Measurements from ENCODE around the gene AMHR2.
A peak's percentile ranks its signal among the peaks of the same experiment; 100 is the strongest.
"Not testable (repeated sequence)": the region's sequence is repeated elsewhere in the genome, so short reads cannot be mapped to it uniquely, and the experiment has no call there.

AMHR2 gene

DNA sequence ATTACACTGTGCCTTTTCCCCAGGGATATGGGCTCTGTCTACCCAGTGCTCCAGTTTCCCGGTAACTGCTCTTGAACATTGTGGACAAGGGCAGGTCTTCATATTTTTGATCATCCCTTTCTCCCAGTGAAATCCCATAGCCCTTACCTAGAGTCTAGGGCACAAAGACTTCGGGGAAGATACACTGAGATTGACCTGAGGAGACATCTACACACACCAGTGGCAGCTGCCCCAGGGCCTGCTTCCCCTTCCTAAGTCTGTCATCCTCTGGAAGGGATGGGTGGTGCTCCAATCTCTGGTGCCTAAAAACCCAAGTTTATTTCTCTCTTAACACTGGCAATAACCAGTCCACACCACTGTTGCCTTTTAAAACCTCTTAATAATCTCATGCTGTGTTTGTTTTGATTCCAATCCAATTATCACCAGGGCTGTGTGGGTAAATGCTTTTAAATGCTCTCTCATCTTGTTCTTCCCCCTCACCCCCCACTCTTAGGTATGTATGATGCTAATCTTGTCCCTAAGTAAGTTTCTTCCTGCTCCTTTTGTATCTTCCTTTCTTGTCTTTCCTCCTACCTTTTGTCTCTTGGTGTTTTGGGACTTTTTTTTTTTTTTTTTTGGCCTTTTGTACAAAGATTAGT is 7.8 kb upstream of the AMHR2 start:
- DNase-seq, result not testable (repeated sequence)

DNA sequence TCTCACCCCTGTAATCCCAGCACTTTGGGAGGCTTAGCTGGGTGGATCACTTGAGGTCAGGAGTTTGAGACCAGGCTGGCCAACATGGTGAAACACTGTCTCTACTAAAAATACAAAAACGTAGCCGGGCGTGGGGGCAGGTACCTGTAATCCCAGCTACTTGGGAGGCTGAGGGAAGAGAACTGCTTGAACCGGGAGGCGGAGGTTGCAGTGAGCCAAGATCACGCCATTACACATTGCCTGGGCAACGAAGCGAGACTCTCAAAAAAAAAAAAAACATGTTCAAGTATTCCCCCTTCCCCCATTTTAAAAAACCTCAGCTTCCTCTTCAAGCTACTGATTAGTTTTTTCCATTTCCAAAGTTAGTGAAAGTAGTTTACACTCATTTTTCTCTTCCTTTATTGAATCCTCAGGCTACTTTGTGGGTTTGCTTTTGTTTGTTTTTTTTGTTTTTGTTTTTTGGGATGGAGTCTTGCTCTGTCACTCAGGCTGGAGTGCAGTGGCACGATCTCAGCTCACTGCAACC is 6.3 kb upstream of the AMHR2 start:
- DNase-seq, result not testable (repeated sequence)

DNA sequence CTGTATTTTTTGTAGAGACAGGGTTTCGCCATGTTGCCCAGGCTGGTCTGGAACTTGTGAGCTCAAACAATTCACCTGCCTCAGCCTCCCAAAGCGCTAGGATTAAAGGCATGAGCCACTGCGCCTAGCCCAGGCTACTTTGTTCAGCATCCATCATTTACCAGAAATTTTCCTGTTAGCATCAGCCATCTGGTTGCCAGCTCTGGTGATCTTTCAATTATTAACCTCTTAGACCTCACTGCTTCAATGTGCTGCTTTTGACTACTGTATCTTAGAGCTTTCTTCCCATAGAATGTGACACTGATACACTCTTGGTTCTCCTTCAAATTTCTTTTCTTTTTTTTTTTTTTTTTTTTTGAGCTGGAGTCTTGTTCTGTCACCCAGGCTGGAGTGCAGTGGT is 5.4 kb upstream of the AMHR2 start:
- no peak for DNase-seq

DNA sequence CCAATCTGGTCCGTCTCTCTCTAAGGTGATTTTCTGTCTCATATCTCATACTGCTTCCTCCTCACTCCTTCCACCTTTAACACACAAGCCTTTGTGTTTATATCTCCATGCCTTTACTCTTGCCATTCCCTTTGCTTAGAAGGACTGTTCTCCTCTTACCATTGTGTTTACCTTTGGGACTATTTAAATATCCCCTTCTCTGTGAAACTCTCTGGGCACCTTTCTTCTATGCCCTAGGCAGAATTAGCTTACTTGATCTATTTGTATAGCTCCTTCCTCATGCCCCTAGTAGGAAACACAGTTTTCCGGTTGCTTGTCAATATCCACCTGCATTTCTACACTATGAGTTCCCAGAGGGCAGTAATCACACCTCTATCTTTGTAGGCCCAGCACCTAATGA is 3.9 kb upstream of the AMHR2 start:
- DNase-seq, result no peak

DNA sequence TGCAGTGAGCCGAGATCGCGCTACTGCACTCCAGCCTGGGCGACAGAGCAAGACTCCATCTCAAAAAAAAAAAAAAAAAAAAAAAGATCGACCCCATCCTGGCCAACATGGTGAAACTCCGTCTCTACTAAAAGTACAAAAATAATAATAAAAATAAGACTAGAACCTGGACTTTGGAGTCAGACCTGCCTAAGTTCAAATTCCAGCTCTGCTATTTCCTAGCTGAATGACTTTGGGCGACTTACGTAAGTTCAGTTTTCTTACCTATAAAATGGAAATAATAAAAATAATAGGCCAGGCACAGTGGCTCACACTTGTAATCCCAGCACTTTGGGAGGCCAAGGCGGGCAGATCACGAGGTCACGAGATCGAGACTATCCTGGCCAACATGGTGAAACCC is 1.4 kb upstream of the AMHR2 start:
- DNase-seq, result not testable (repeated sequence)

DNA sequence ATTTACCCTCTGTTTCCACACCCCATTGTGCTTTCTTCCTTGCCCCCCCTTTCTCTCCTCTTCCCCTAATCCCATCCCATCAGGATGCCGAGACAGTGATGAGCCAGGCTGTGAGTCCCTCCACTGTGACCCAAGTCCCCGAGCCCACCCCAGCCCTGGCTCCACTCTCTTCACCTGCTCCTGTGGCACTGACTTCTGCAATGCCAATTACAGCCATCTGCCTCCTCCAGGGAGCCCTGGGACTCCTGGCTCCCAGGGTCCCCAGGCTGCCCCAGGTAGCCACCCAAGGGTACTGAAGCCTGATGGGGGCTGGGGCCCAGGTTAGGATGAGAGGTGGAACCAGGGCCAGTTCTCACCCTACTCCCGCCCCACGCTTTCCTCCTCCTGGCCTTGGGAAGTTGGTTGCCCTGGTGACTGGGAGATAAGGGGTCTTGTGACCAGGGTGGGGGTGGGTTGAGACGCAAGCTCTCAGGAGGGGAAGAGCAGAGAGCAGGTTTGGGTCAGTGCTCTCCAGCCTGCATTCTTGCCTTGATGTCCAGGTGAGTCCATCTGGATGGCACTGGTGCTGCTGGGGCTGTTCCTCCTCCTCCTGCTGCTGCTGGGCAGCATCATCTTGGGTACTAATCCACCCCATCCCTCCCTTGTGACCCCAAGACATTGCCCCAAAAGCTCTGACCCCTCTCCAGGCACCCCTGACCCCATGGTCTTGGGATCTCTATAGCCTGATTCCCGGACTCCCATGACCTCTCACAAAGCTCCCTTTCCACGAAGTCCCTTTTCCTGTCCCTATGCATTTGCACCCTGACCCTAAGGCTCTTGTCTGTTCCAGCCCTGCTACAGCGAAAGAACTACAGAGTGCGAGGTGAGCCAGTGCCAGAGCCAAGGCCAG is 1.2 kb downstream of the AMHR2 start:
- no peak for DNase-seq

DNA sequence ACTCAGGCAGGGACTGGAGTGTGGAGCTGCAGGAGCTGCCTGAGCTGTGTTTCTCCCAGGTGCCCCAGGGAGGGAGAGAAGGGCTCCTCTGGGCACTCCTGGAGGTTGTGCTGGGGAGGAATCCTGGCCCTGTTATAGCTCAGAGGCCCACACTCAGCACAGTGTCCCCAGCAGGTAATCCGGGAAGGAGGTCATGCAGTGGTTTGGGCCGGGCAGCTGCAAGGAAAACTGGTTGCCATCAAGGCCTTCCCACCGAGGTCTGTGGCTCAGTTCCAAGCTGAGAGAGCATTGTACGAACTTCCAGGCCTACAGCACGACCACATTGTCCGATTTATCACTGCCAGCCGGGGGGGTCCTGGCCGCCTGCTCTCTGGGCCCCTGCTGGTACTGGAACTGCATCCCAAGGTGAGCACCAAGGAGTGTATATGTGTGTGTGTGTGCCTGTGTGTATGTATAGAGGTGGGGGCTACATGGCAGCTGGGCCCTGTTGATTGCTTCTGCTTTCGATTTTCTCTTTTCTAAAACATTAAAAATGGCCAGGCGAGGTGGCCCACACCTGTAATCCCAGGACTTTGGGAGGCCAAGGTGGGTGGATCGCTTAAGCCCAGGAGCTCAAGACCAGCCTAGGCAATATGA is 2.0 kb downstream of the AMHR2 start:
- DNase-seq, result no peak

DNA sequence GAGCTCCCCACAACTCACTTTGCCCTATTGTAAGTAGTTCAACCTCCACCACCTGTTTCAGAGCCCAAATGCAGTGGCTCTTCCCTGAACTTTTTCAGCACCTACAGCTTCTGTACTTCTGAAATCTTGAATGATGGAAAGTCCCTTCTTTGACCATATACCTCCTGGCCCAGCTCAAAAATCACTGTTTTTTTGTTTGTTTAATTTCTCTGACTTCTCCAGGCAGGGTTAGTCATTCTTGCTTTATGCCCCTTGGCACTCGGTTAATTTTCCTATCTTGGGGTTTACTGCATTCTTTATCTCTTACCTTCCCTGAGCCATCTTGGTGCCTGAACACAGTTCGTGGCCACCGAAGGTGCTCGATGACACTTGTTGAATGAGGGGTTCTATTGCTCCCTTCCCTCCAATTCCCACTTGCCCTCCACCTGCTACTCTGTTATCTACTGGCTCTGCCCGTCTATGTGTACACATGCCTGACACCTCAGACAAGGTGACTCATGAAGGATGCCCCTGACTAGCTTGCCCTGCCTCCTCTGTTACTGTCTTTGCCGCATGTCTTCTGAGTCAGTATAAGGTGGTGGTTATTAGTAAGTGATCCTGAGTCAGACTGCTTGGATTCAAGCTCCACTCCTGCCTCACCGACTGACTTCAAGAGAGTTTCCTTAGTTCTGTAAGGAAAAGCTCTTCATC is 4.4 kb downstream of the AMHR2 start:
- no peak for DNase-seq

DNA sequence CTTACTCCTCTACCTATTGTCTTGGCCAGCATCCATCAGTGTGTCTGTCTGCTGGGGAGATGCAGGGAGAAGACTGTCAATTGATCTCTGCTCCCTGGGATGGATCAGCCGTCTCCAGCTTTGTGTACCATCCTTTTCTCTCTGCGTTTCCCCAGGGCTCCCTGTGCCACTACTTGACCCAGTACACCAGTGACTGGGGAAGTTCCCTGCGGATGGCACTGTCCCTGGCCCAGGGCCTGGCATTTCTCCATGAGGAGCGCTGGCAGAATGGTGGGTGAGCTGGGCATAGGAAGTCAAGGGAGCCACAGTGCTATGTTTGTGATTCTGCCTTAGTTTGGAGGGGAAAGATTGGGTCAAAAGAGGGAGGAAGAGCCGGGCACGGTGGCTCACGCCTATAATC is 5.1 kb downstream of the AMHR2 start:
- no peak for DNase-seq

DNA sequence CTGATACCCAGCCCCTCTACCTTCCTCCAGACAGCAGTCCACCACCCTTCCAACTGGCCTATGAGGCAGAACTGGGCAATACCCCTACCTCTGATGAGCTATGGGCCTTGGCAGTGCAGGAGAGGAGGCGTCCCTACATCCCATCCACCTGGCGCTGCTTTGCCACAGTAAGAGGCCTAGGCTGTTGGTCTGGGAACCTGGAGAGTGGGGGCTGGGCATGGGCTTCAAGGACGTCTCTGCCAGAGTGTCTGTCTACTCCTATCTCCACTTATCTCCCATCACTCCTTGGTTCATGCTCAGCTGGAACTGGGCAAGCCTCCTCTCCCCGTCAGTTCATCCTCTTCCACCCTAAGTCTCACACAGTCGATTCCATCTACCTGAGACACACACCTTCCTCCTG is 6.5 kb downstream of the AMHR2 start:
- no peak for DNase-seq

DNA sequence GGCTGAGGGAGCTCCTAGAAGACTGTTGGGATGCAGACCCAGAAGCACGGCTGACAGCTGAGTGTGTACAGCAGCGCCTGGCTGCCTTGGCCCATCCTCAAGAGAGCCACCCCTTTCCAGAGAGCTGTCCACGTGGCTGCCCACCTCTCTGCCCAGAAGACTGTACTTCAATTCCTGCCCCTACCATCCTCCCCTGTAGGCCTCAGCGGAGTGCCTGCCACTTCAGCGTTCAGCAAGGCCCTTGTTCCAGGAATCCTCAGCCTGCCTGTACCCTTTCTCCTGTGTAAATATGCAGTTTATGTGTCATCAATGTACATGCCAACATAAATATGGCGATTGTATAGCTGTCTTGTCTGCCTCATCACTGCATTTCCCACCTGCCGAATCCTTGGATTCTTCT is 7.5 kb downstream of the AMHR2 start:
- no peak for DNase-seq

DNA sequence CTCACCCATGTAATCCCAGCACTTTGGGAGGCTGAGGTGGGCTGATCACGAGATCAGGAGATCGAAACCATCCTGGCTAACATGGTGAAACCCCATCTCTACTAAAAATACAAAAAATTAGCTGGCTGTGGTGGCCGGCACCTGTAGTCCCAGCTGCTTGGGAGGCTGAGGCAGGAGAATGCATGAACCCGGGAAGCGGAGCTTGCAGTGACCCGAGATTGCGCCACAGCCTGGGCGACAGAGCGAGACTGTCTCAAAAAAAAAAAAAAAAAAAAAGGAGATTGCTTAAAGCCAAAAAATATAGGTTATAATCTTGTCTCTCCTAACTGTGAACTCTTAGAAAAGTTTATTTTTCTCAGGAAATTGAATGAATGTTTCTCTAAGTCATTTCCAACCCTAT is 11.7 kb downstream of the AMHR2 start:
- DNase-seq, result not testable (repeated sequence)

DNA sequence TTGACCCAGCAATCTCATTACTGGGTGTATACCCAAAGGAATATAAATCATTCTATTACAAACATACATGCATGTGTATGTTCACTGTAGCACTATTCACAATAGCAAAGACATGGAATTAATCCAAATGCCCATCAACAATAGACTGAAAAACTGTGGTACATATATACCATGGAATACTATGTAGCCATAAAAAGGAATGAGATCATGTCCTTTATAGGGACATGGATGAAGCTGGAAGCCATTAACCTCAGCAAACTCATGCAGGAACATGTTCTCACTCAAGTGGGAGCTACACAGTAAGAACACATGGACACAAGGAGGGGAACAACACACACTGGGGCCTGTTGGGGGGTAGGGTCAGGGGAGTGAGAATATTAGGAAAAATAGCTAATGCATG is 15.9 kb downstream of the AMHR2 start:
- not testable (repeated sequence) for DNase-seq

DNA sequence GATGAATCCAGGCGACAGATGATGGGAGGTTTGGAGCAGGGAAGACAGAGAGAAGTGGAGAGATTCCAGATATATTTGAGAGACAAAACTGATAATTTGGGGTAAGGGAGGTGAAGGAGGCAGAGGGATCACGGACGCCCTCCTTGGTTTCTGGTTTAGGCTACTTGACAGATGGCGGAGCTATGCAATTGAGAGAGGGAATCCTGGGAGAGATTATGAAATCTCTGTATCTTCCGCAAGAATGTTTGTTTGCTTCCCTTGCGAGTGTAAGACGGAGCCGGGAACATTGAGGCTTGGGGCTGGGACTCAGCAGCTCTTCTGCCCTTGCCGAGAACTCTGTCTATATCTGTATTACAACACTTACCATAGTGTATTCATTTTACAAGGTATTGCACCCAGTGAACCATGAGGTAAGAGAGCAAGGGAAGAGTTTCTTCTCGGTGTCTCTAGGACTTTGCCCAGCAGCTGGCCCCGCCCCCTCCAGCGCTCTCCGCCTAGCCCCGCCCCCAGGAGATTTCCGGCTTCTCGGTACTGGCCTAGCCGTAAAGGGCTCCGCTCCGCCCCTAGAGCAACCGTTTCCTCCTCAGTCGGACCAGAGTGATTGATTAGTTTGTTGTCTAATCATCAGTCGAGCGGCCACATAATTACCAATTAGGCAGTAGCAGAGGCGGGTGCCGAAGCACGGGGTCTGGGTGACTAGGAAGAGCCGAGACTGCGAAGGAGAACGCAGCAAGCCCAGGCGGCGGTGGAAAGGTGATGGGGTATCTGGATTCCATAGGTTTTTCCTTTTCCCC is 17.6 kb downstream of the AMHR2 start, which contains the start of gene PRR13:
PRR13 (plus strand) TSS at position 695 of the 794 bp plus-strand sequence. CDS start 981 bp downstream, outside the sequence.
- DNase-seq, result peak; percentile 99

DNA sequence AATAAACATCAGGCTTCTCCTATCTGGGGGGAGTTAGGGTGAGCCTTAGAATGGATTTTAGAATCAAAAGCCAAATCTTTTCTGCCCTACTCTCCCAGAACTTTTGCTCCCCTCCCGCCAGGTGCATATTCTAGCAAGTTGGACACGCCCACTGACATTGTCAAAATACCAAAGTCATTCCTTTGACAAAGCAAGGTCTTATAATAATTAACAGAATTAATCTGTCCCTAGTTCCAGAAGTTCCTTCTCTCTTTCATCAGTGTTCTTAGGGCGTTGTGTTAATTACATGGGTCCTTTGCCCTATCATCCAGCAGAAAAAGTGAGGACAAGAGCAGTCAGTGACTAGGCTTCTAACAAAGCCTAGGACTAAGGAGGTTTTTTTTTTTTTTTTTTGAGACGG is 20.3 kb downstream of the AMHR2 start:
- no peak for DNase-seq

DNA sequence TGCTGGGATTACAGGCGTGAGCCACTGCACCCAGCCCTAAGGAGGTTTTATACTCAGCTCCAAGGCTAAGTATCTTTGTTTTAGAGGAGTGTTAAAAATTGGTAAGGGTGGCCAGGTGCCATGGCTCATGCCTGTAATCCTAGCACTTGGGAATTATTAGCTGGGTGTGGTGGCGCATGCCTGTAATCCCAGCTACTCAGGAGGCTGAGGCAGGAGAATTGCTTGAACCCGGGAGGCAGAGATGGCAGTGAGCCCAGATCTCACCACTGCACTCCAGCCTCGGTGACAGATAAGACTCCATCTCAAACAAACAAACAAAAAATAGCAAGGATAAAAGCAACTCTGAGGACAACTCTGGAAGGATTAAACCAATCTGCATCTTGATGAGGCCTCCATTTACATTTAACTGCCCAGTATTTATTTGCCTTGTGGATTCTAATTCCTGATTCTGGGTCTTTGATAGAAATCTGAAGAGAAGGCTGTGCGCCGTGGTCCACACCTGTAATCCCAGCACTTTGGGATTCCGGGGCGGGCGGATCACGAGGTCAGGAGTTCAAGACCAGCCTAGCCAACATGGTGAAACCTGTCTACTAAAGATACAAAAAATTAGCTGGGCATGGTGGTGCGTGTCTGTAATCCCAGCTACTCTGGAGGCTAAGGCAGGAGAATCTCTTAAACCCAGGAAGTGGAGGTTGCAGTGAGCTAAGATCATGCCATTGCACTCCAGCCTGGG is 21.1 kb downstream of the AMHR2 start:
- not testable (repeated sequence) for DNase-seq

DNA sequence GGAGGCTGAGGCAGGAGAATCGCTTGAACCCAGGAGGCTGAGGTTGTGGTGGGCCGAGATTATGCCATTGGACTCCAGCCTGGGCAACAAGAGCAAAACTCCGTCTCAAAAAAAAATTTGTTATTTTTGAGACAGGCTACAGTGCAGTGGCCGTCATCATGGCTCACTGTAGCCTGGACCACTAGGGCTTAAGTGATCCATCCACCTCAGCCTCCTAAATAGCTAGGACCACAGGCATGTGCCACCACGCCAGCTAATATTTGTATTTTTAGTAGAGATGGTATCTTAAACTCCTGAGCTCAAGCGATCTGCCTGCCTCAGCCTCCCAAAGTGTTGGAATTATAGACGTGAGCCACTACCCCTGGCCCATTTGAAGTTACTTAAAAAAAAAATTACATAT is 27.3 kb downstream of the AMHR2 start:
- DNase-seq, result no peak

DNA sequence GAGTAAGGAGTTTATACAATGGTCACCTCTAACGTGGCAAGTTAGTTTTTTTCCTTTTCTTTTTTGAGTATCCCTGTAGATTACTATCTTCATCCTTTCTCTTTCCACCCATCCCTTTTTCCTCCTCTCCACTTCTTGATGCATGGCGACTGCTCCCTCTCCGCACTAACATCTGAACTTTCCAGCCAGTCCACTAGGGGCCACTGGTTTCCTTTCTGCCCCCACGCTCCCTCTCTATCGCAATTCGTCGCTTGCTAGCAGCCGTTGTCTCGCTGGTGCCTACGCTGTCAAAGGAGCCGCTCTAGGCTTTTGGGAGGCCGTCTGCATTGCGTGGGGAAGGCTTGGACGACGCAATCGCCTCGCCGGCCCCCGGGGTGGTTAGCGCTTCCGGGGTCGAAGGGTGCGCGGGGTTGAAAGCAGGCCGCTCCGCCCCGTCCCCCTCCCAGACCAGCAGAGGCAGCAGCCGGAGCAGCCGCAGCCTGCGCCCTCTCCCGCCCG is 28.1 kb downstream of the AMHR2 start, which contains the start of gene PCBP2:
PCBP2 (plus strand) TSS at position 442 of the 498 bp plus-strand sequence. CDS start 2,699 bp downstream, outside the sequence.
- DNase-seq, result peak; percentile 99

DNA sequence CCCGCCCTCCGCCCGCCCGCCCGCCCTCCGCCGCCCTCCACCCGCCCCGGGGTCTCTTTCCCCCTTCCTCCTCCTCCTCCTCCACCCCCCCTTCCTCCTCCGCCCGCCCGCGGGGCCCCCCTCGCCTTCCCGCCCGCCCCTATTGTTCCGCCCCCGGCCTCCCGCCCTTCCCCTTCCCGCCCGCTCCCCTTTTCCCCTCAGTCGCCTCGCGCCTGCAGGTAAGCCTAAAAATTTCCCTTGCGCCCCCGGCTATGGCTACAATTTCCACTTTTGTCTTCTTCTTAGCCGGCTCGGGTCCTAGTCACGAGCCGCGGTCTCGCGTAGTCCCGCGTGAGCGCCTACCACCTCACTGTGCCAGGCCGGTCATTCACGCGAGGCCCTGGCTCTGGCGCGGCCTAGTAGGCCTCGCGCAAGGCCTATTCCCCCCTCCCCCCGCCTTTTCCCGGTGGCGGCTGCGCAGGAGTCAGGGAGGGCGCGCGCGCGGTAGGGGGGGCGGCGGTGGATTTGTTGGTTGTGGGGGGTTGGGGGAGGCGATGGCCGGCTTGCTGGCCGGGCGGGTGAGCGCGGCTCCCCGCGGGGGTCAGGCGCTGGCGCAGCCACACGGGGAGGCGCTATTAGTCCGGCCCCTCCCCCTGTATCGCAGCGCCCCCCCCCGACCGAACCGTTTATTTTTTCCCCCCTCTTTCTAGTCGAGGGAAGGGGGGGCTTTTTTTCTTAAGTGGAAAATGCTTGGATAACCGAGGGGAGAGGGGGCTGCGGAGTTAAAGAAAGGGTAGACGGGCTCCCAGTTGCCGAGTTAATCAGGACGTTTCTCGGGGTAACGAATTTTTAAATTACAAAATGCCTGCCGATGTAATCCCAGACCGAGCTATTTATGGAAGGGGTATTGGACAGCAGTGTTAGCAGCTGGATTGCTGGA is 28.8 kb downstream of the AMHR2 start:
- peak; percentile 94 for DNase-seq

All from COR-L47 (cell line).